Ishikawa (cell line): ENCODE data around the gene ARHGAP32.

Experiments used
- CEBPB ChIP-seq: IDR thresholded peaks from 2 replicates; pipeline ENCODE4 v1.6.1; 2012
- CREB1 ChIP-seq: IDR thresholded peaks from 2 replicates; pipeline ENCODE4 v1.6.1; 2012; ENCODE audit warnings: low read depth
- EGR1 ChIP-seq: IDR thresholded peaks from 2 replicates; pipeline ENCODE4 v1.6.1; 2012
- RAD21 ChIP-seq: IDR thresholded peaks from 2 replicates; pipeline ENCODE4 v1.6.1; 2012; ENCODE audit warnings: low read depth
- REST ChIP-seq: IDR thresholded peaks from 2 replicates; pipeline ENCODE4 v1.6.1; 2012; ENCODE audit warnings: low read depth, mild to moderate bottlenecking
- TAF1 ChIP-seq: IDR thresholded peaks from 2 replicates; pipeline ENCODE4 v1.6.1; 2012; ENCODE audit warnings: low read depth, mild to moderate bottlenecking
- YY1 ChIP-seq: IDR thresholded peaks from 2 replicates; pipeline ENCODE4 v1.6.1; 2012; ENCODE audit warnings: low read depth
- ZBTB7A ChIP-seq: IDR thresholded peaks from 2 replicates; pipeline ENCODE4 v1.6.1; 2012; ENCODE audit warnings: low read depth
- TF ChIP-seq, protein P1 (sequence below): IDR thresholded peaks from 2 replicates; pipeline ENCODE4 v1.6.1; 2012

DNA sequence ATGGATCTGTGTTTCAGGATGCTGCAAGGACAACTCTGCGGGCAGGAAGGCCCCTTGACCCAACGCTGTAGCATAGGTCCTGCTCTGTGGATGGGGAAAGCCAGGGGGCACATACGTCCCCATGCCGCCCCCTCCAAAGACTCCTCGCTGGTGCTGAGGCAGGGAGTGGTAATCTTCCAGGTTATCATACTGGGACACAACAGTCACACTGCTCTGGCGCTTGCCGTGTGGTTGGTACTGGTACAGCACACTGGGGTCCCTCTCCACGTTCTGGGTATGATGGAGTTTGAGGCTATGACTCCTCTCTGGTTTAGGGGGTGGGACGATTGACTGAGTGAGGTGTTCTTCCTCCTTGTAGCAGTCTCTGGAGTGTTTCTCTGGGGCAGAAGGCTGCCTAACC is 223.2 kb downstream of the ARHGAP32 start:
- TF ChIP-seq RAD21 (no peak), CREB1 (no peak), CEBPB (no peak), EGR1 (no peak), REST (no peak), TAF1 (no peak), ZBTB7A (no peak), YY1 (no peak)
- TF ChIP-seq, protein P1, sequence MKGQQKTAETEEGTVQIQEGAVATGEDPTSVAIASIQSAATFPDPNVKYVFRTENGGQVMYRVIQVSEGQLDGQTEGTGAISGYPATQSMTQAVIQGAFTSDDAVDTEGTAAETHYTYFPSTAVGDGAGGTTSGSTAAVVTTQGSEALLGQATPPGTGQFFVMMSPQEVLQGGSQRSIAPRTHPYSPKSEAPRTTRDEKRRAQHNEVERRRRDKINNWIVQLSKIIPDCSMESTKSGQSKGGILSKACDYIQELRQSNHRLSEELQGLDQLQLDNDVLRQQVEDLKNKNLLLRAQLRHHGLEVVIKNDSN: no peak
